GM12878 (cell line): ENCODE measurements around the gene SLC6A1. TPM values are rescaled to one million over a fixed set of nuclear protein-coding genes. Genes with fewer than 3 reads are reported as not detected.

Experiments
- ATAC-seq: fragments of 200-7000 bp; cut with Tn5 transposase; 3 replicates; pipeline ENCODE4 v1.9.1; 2020; ENCODE audit warnings: mild to moderate bottlenecking, moderate library complexity
- BruUV-seq: library from RNA; stranded (reverse); fragments of 400-500 nt; replicated peaks from 2 replicates; lab custom pipeline; 2021; lab: Mats Ljungman, UMichigan
- CTCF ChIA-PET: fragments of 300-600 bp; sonication (Branson Sonifier 250); formaldehyde crosslinking; extraction: SDS; loops from one replicate; lab custom pipeline; 2021; ENCODE audit warnings: inconsistent platforms; lab: Yijun Ruan, JAX
- POLR2A ChIA-PET: fragments of 350-600 bp; formaldehyde crosslinking; extraction: SDS; loops from one replicate; lab custom pipeline; 2021; ENCODE audit warnings: inconsistent platforms; lab: Charles Lee
- RAD21 ChIA-PET: fragments of 300-600 bp; sonication (Branson Sonifier 250); formaldehyde crosslinking; loops from one replicate; lab custom pipeline; 2023; ENCODE audit warnings: antibody characterized with exemption; ENCODE audit not compliant: unreplicated experiment; lab: Charles Lee
- SMC1A ChIA-PET: fragments of 300-600 bp; sonication (Branson Sonifier 250); formaldehyde crosslinking; loops from one replicate; lab custom pipeline; 2023; ENCODE audit not compliant: unreplicated experiment, uncharacterized antibody; lab: Charles Lee
- DNase-seq: peaks from one replicate; pipeline ENCODE4 v3.0.0-alpha.2; 2011; ENCODE audit warnings: low read depth, low spot score
- FAIRE-seq: peaks from 3 replicates; lab custom pipeline; 2011; peaks lifted over from hg19 to GRCh38; lab: Jason Lieb, UNC
- H2AFZ ChIP-seq: 2 replicates; pipeline ENCODE4 v1.6.0; 2011; ENCODE audit warnings: low read depth, low read length, control low read depth; ENCODE audit not compliant: control insufficient read depth
- H3K27ac ChIP-seq: 2 replicates; pipeline ENCODE4 v1.5.1; 2011; ENCODE audit warnings: control low read depth; ENCODE audit not compliant: control insufficient read depth, insufficient read depth
- H3K27me3 ChIP-seq, 2 experiments: replicated peaks in 1 of 2; 2 replicates each; pipeline versions ENCODE4 v1.6.0 to v1.6.1; 2011; ENCODE audit warnings: low read length in 1 of 2; ENCODE audit not compliant: control insufficient read depth in 2 of 2, insufficient read depth in 2 of 2
- H3K36me3 ChIP-seq, 2 experiments: 2 replicates each; pipeline ENCODE4 v1.5.1; 2011; ENCODE audit warnings: low read length in 1 of 2; ENCODE audit not compliant: control insufficient read depth in 2 of 2, insufficient read depth in 2 of 2
- H3K4me1 ChIP-seq: 2 replicates; pipeline ENCODE4 v1.6.1; 2011; ENCODE audit warnings: mild to moderate bottlenecking, low read length, moderate library complexity, mixed read lengths; ENCODE audit not compliant: control insufficient read depth, insufficient read depth
- H3K4me2 ChIP-seq: 2 replicates; pipeline ENCODE4 v1.6.0; 2011; ENCODE audit warnings: control low read depth; ENCODE audit not compliant: control insufficient read depth, insufficient read depth
- H3K4me3 ChIP-seq: fragments of 200-600 bp; sonication (generic); 2 replicates; pipeline ENCODE4 v1.5.1; 2016
- H3K79me2 ChIP-seq: 2 replicates; pipeline ENCODE4 v1.6.0; 2011; ENCODE audit warnings: low read length; ENCODE audit not compliant: control insufficient read depth, insufficient read depth
- H3K9ac ChIP-seq: 2 replicates; pipeline ENCODE4 v1.8.0; 2011; ENCODE audit warnings: low read length, control low read depth, mixed read lengths; ENCODE audit not compliant: control insufficient read depth, insufficient read depth
- H3K9me3 ChIP-seq: replicated peaks from 3 replicates; pipeline ENCODE4 v1.5.1; 2011; ENCODE audit warnings: mild to moderate bottlenecking, low read length; ENCODE audit not compliant: control insufficient read depth, insufficient read depth
- H4K20me1 ChIP-seq: 2 replicates; pipeline ENCODE4 v1.6.0; 2011; ENCODE audit not compliant: control insufficient read depth, insufficient read depth
- ESRRA ChIP-seq: IDR thresholded peaks from 2 replicates; pipeline ENCODE4 v1.6.1; 2012; ENCODE audit warnings: mild to moderate bottlenecking, low read length, improper control_type of control experiment
- KAT2A ChIP-seq: conservative IDR thresholded peaks from 2 replicates; pipeline ENCODE4 v1.6.1; 2011; ENCODE audit warnings: low read depth, low read length; ENCODE audit not compliant: control insufficient read depth
- SIN3A ChIP-seq: IDR thresholded peaks from 2 replicates; pipeline ENCODE4 v1.6.1; 2012; ENCODE audit warnings: low read depth, low read length, improper control_type of control experiment
- STAT3 ChIP-seq: IDR thresholded peaks from 2 replicates; pipeline ENCODE4 v1.6.1; 2011; ENCODE audit warnings: low read depth, low read length, improper control_type of control experiment
- ZNF217 ChIP-seq: fragments of 450-650 bp; IDR thresholded peaks from 2 replicates; pipeline ENCODE4 v1.6.1; 2017; ENCODE audit warnings: antibody characterized with exemption, mild to moderate bottlenecking
- ZNF274 ChIP-seq: IDR thresholded peaks from one replicate; pipeline ENCODE4 v1.8.0; 2011; ENCODE audit not compliant: insufficient read length, insufficient read depth
- ZNF384 ChIP-seq: IDR thresholded peaks from 2 replicates; pipeline ENCODE4 v1.6.1; 2012; ENCODE audit warnings: low read depth, mild to moderate bottlenecking, low read length, improper control_type of control experiment, borderline replicate concordance
- WGBS: methylation state at CpG from one replicate; pipeline ENCODE4 v1.1.6; 2016; ENCODE audit warnings: low lambda C conversion rate; ENCODE audit not compliant: insufficient replicate concordance, insufficient coverage; ENCODE audit errors: missing lambda C conversion rate; 5-methylcytosine and 5-hydroxymethylcytosine counted together
- in situ Hi-C: fragments of 300-500 bp; cut with MboI; formaldehyde crosslinking; loops from 9 replicates; pipeline ENCODE4 v1.14.3; 2018; ENCODE audit warnings: mixed read lengths
- intact Hi-C: fragments of 100-400 bp; cut with micrococcal nuclease; formaldehyde crosslinking; loops from one replicate; pipeline ENCODE4 v1.14.2; 2022; ENCODE audit not compliant: unreplicated experiment
- polyA plus RNA-seq, 11 experiments: library from polyadenylated mRNA; depleted of rRNA in 4 of 11; unstranded in 6 of 11; stranded (reverse) in 5 of 11; fragments of >200 nt; fragmentation: Nextera tagmentation in 4 of 11; fragmentation: Illumina TruSeq in 1 of 11; extraction: Ambion mirVana in 4 of 11; extraction: Trizol in 1 of 11; gene quantifications; 1 replicate in 1 of 11; 2 replicates in 10 of 11; pipeline versions ENCODE4 v1.2.1 to v1.2.3, GENCODE V29; 2011 to 2016; ENCODE audit warnings: inconsistent platforms in 2 of 11, missing spikeins in 2 of 11, low read depth in 1 of 11
- total RNA-seq, 4 experiments: library from RNA; depleted of rRNA in 3 of 4; stranded (reverse); fragments of >200 nt in 3 of 4; fragmentation: Illumina TruSeq in 1 of 4; extraction: Trizol in 1 of 4; gene quantifications; 2 replicates each; pipeline versions ENCODE4 v1.2.1 to v1.2.3, GENCODE V29; 2013 to 2021
- TF ChIP-seq, protein P1 (sequence below): IDR thresholded peaks from 2 replicates; pipeline ENCODE4 v1.6.1; 2012; ENCODE audit warnings: low read depth, low read length, improper control_type of control experiment
- TF ChIP-seq, protein P2 (sequence below): IDR thresholded peaks from 2 replicates; pipeline ENCODE4 v1.6.1; 2012; ENCODE audit warnings: mild to moderate bottlenecking, low read depth, low read length
- TF ChIP-seq, protein P3 (sequence below): fragments of 450-650 bp; IDR thresholded peaks from 2 replicates; pipeline ENCODE4 v1.6.1; 2017; ENCODE audit warnings: mild to moderate bottlenecking
- TF ChIP-seq, protein P4 (sequence below): IDR thresholded peaks from 2 replicates; pipeline ENCODE4 v1.6.1; 2011; ENCODE audit warnings: borderline replicate concordance, low read depth, mild to moderate bottlenecking, moderate library complexity, low read length; ENCODE audit not compliant: insufficient read depth, poor library complexity, severe bottlenecking
- TF ChIP-seq, protein P5 (sequence below): fragments of 450-650 bp; formaldehyde crosslinking; IDR thresholded peaks from 2 replicates; pipeline ENCODE4 v1.4.0; 2020; ENCODE audit warnings: mild to moderate bottlenecking, moderate library complexity

Gene SLC6A1
- total and polyA plus RNA-seq, 10 of the 15 experiments (the other 5 are each of a cell fraction or from before 2014, with no cell fraction given): not detected

DNA sequence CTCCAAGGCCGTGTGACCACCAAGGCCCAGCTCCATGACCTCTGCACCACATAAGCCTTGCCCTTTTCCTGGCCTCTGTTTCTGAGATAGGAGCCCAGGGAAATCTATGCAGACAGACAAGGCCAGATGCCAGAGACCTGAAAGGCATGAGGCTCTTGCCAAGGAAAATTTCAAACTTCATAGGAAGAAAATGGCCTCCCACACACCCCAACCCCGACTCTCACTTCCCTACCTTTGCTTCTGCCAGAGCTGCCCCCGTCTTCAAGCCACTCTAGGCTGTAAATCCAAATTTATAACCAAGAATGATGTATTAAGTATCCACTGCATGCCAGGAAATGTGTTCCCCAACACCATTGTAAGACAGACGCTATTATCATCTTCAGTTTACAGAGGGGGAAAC, 96.3 kb downstream of the SLC6A1 start:
- H3K4me1 ChIP-seq: no peaks in the 10 kb centered on the region
- FAIRE-seq: no peak
- H3K79me2 ChIP-seq: no peaks in the 10 kb centered on the region
- no peak for ATAC-seq
- BruUV-seq: no TSS peak
- intact Hi-C loops: no loop called here
- SMC1A ChIA-PET: no interaction called here
- peaks cover 0 to 4% of the 10 kb centered on the region in 2 experiments; a peak in 2 of 4 replicates for H3K27me3 ChIP-seq
- H3K9me3 ChIP-seq: no peaks in the 10 kb centered on the region
- no peak overlapping the region for H3K9ac ChIP-seq
- in situ Hi-C loops: no loop called here
- POLR2A ChIA-PET: no interaction called here
- H3K36me3 ChIP-seq: no peaks in the 10 kb centered on the region
- WGBS: 43% methylated on average over 4 of the region's 4 CpGs
- H2AFZ ChIP-seq: no peak overlapping the region
- H3K4me3 ChIP-seq: no peak overlapping the region
- no peak for DNase-seq
- no peak overlapping the region for H3K27ac ChIP-seq
- H4K20me1 ChIP-seq: no peaks in the 10 kb centered on the region
- CTCF ChIA-PET: no interaction called here
- H3K4me2 ChIP-seq: no peak overlapping the region
- RAD21 ChIA-PET: no interaction called here
- TF ChIP-seq KAT2A: no peak
- TF ChIP-seq SIN3A: no peak
- TF ChIP-seq, protein P1, sequence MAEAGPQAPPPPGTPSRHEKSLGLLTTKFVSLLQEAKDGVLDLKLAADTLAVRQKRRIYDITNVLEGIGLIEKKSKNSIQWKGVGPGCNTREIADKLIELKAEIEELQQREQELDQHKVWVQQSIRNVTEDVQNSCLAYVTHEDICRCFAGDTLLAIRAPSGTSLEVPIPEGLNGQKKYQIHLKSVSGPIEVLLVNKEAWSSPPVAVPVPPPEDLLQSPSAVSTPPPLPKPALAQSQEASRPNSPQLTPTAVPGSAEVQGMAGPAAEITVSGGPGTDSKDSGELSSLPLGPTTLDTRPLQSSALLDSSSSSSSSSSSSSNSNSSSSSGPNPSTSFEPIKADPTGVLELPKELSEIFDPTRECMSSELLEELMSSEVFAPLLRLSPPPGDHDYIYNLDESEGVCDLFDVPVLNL: no peak
- TF ChIP-seq, protein P2, sequence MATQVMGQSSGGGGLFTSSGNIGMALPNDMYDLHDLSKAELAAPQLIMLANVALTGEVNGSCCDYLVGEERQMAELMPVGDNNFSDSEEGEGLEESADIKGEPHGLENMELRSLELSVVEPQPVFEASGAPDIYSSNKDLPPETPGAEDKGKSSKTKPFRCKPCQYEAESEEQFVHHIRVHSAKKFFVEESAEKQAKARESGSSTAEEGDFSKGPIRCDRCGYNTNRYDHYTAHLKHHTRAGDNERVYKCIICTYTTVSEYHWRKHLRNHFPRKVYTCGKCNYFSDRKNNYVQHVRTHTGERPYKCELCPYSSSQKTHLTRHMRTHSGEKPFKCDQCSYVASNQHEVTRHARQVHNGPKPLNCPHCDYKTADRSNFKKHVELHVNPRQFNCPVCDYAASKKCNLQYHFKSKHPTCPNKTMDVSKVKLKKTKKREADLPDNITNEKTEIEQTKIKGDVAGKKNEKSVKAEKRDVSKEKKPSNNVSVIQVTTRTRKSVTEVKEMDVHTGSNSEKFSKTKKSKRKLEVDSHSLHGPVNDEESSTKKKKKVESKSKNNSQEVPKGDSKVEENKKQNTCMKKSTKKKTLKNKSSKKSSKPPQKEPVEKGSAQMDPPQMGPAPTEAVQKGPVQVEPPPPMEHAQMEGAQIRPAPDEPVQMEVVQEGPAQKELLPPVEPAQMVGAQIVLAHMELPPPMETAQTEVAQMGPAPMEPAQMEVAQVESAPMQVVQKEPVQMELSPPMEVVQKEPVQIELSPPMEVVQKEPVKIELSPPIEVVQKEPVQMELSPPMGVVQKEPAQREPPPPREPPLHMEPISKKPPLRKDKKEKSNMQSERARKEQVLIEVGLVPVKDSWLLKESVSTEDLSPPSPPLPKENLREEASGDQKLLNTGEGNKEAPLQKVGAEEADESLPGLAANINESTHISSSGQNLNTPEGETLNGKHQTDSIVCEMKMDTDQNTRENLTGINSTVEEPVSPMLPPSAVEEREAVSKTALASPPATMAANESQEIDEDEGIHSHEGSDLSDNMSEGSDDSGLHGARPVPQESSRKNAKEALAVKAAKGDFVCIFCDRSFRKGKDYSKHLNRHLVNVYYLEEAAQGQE: no peak
- TF ChIP-seq, protein P3, sequence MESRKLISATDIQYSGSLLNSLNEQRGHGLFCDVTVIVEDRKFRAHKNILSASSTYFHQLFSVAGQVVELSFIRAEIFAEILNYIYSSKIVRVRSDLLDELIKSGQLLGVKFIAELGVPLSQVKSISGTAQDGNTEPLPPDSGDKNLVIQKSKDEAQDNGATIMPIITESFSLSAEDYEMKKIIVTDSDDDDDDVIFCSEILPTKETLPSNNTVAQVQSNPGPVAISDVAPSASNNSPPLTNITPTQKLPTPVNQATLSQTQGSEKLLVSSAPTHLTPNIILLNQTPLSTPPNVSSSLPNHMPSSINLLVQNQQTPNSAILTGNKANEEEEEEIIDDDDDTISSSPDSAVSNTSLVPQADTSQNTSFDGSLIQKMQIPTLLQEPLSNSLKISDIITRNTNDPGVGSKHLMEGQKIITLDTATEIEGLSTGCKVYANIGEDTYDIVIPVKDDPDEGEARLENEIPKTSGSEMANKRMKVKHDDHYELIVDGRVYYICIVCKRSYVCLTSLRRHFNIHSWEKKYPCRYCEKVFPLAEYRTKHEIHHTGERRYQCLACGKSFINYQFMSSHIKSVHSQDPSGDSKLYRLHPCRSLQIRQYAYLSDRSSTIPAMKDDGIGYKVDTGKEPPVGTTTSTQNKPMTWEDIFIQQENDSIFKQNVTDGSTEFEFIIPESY: no peak
- no peak for TF ChIP-seq STAT3
- no peak for TF ChIP-seq ZNF274
- TF ChIP-seq, protein P4, sequence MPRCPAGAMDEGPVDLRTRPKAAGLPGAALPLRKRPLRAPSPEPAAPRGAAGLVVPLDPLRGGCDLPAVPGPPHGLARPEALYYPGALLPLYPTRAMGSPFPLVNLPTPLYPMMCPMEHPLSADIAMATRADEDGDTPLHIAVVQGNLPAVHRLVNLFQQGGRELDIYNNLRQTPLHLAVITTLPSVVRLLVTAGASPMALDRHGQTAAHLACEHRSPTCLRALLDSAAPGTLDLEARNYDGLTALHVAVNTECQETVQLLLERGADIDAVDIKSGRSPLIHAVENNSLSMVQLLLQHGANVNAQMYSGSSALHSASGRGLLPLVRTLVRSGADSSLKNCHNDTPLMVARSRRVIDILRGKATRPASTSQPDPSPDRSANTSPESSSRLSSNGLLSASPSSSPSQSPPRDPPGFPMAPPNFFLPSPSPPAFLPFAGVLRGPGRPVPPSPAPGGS: no peak
- TF ChIP-seq ESRRA: no peak
- TF ChIP-seq, protein P5, sequence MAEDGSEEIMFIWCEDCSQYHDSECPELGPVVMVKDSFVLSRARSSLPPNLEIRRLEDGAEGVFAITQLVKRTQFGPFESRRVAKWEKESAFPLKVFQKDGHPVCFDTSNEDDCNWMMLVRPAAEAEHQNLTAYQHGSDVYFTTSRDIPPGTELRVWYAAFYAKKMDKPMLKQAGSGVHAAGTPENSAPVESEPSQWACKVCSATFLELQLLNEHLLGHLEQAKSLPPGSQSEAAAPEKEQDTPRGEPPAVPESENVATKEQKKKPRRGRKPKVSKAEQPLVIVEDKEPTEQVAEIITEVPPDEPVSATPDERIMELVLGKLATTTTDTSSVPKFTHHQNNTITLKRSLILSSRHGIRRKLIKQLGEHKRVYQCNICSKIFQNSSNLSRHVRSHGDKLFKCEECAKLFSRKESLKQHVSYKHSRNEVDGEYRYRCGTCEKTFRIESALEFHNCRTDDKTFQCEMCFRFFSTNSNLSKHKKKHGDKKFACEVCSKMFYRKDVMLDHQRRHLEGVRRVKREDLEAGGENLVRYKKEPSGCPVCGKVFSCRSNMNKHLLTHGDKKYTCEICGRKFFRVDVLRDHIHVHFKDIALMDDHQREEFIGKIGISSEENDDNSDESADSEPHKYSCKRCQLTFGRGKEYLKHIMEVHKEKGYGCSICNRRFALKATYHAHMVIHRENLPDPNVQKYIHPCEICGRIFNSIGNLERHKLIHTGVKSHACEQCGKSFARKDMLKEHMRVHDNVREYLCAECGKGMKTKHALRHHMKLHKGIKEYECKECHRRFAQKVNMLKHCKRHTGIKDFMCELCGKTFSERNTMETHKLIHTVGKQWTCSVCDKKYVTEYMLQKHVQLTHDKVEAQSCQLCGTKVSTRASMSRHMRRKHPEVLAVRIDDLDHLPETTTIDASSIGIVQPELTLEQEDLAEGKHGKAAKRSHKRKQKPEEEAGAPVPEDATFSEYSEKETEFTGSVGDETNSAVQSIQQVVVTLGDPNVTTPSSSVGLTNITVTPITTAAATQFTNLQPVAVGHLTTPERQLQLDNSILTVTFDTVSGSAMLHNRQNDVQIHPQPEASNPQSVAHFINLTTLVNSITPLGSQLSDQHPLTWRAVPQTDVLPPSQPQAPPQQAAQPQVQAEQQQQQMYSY (CRISPR knock-in tag): no peak
- no peak for TF ChIP-seq ZNF384
- no peak for TF ChIP-seq ZNF217
